ENCODE measurements around the gene WFS1. TPM values are rescaled to one million over a fixed set of nuclear protein-coding genes. Genes with fewer than 3 reads are reported as not detected.

WFS1 gene
- polyA plus RNA-seq, 1 of the 3 experiments (the other 2 are of a cell fraction): 18.7 TPM

DNA sequence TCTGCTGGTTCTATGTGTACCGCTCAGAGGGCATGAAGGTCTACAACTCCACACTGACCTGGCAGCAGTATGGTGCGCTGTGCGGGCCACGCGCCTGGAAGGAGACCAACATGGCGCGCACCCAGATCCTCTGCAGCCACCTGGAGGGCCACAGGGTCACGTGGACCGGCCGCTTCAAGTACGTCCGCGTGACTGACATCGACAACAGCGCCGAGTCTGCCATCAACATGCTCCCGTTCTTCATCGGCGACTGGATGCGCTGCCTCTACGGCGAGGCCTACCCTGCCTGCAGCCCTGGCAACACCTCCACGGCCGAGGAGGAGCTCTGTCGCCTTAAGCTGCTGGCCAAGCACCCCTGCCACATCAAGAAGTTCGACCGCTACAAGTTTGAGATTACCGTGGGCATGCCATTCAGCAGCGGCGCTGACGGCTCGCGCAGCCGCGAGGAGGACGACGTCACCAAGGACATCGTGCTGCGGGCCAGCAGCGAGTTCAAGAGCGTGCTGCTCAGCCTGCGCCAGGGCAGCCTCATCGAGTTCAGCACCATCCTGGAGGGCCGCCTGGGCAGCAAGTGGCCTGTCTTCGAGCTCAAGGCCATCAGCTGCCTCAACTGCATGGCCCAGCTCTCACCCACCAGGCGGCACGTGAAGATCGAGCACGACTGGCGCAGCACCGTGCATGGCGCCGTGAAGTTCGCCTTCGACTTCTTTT is 32.2 kb downstream of the WFS1 start:
- no peaks in the 10 kb centered on the region for H3K9me2 ChIP-seq
- 98% methylated on average over 30 of the region's 55 CpGs for WGBS (ENCODE audit: low lambda C conversion rate)
- no peak overlapping the region for H2AFZ ChIP-seq (ENCODE audit: low read depth)
- H3K27me3 ChIP-seq (ENCODE audit: insufficient read depth): no peaks in the 10 kb centered on the region
- H3K9me3 ChIP-seq: no peaks in the 10 kb centered on the region
- H3K4me2 ChIP-seq: no peak overlapping the region
- no peak overlapping the region for H3K4me3 ChIP-seq (ENCODE audit: low read depth in 2 of 2, low read length in 1 of 2)
- TF ChIP-seq MEF2A (IDR thresholded peaks at IDR 0.05; ENCODE audit: borderline replicate concordance, low read depth) (no peak), GABPA (IDR thresholded peaks at IDR 0.05; ENCODE audit: low read depth) (no peak), EZH2phosphoT487 (IDR thresholded peaks at IDR 0.05; ENCODE audit: borderline replicate concordance, low read depth) (no peak), EP300 (IDR thresholded peaks at IDR 0.05; ENCODE audit: borderline replicate concordance in 1 of 2, low read depth in 1 of 2, low read length in 1 of 2) (no peak)
- TF ChIP-seq, protein P1, sequence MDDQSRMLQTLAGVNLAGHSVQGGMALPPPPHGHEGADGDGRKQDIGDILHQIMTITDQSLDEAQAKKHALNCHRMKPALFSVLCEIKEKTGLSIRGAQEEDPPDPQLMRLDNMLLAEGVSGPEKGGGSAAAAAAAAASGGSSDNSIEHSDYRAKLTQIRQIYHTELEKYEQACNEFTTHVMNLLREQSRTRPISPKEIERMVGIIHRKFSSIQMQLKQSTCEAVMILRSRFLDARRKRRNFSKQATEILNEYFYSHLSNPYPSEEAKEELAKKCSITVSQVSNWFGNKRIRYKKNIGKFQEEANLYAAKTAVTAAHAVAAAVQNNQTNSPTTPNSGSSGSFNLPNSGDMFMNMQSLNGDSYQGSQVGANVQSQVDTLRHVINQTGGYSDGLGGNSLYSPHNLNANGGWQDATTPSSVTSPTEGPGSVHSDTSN (IDR thresholded peaks at IDR 0.05): no peak
- ChIA-PET POLR2A (no interaction called here), CTCF (interaction anchor here (1.2 to 2.3 kb wide), 3 partner anchors 26 to 51 kb away, joined by 4 to 12 read pairs (median 4); no protein-coding TSS in a partner anchor)
- no peaks in the 10 kb centered on the region for H3K79me2 ChIP-seq (ENCODE audit: insufficient read depth)
- H4K20me1 ChIP-seq (ENCODE audit: insufficient read depth): no peaks in the 10 kb centered on the region
- H3F3A ChIP-seq (replicated peaks; ENCODE audit: insufficient read depth): no peaks in the 10 kb centered on the region
- H3K9ac ChIP-seq: no peak overlapping the region
- peaks cover 0 to 22% of the 10 kb centered on the region in 2 experiments for H3K36me3 ChIP-seq (replicated peaks in 1 of 2; ENCODE audit: control insufficient read depth in 1 of 2, insufficient read depth in 2 of 2, low read length in 1 of 2)
- no peak overlapping the region for H3K27ac ChIP-seq (ENCODE audit: low read depth in 2 of 2, low read length in 1 of 2)
- no peak for DNase-seq
- no peaks in the 10 kb centered on the region for H3K4me1 ChIP-seq (ENCODE audit: control insufficient read depth in 1 of 2, insufficient read depth in 2 of 2, low read depth in 1 of 2, low read length in 1 of 2)

DNA sequence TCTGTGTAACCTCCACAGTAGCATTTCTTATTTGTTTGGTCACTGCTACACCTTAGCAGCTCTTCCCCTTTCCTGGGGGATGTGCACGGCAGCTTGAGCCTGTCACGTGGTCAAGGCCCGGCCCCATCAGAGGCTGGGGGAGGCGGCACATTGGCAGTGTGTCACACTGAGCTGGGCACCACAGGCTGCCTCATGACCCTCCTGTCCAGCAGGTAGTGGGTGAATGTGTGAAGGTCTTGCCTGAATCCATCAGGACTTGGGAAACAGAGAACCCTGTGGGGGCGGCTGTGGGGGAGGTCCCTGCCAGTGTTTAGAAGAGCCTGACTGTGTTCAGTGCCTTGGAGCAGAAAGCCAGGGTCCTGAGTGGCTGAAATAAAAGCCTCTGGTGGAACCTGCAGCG is 33.2 kb downstream of the WFS1 start:
- H3K4me3 ChIP-seq (ENCODE audit: low read depth in 2 of 2, low read length in 1 of 2): no peak overlapping the region
- DNase-seq: no peak
- H2AFZ ChIP-seq (ENCODE audit: low read depth): no peak overlapping the region
- ChIA-PET POLR2A (no interaction called here), CTCF (interaction anchor here (2.3 kb wide), 1 partner anchor 52 kb away, joined by 12 read pairs; no protein-coding TSS in a partner anchor)
- peaks cover 0 to 22% of the 10 kb centered on the region in 2 experiments for H3K36me3 ChIP-seq (replicated peaks in 1 of 2; ENCODE audit: control insufficient read depth in 1 of 2, insufficient read depth in 2 of 2, low read length in 1 of 2)
- H3K27ac ChIP-seq (ENCODE audit: low read depth in 2 of 2, low read length in 1 of 2): no peak overlapping the region
- WGBS (ENCODE audit: low lambda C conversion rate): 81% methylated on average over 5 of the region's 6 CpGs
- TF ChIP-seq MEF2A (IDR thresholded peaks at IDR 0.05; ENCODE audit: borderline replicate concordance, low read depth): no peak
- TF ChIP-seq MXI1 (IDR thresholded peaks at IDR 0.05; ENCODE audit: low read depth, low read length): no peak
- TF ChIP-seq RXRA (IDR thresholded peaks at IDR 0.05; ENCODE audit: borderline replicate concordance, low read depth): no peak
- TF ChIP-seq FOSL2 (IDR thresholded peaks at IDR 0.05; ENCODE audit: borderline replicate concordance, low read depth): no peak
- no peak for TF ChIP-seq GATA2 (CRISPR knock-in tag; IDR thresholded peaks at IDR 0.05)
- TF ChIP-seq, protein P2, sequence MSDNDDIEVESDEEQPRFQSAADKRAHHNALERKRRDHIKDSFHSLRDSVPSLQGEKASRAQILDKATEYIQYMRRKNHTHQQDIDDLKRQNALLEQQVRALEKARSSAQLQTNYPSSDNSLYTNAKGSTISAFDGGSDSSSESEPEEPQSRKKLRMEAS (IDR thresholded peaks at IDR 0.05; ENCODE audit: low read depth): no peak
- no peak for TF ChIP-seq YY1 (IDR thresholded peaks at IDR 0.05; ENCODE audit: low read depth)
- no peak for TF ChIP-seq SIN3A (IDR thresholded peaks at IDR 0.05; ENCODE audit: borderline replicate concordance, low read depth, low read length)
- no peak for TF ChIP-seq SMC3 (IDR thresholded peaks at IDR 0.05; ENCODE audit: low read depth, low read length)
- no peak for TF ChIP-seq FOXJ3 (CRISPR knock-in tag; IDR thresholded peaks at IDR 0.05)
- TF ChIP-seq, protein P3, sequence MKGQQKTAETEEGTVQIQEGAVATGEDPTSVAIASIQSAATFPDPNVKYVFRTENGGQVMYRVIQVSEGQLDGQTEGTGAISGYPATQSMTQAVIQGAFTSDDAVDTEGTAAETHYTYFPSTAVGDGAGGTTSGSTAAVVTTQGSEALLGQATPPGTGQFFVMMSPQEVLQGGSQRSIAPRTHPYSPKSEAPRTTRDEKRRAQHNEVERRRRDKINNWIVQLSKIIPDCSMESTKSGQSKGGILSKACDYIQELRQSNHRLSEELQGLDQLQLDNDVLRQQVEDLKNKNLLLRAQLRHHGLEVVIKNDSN (IDR thresholded peaks at IDR 0.05; ENCODE audit: borderline replicate concordance, low read depth): no peak
- H3K27me3 ChIP-seq (ENCODE audit: insufficient read depth): no peaks in the 10 kb centered on the region
- no peaks in the 10 kb centered on the region for H3K9me3 ChIP-seq
- no peaks in the 10 kb centered on the region for H3K4me1 ChIP-seq (ENCODE audit: control insufficient read depth in 1 of 2, insufficient read depth in 2 of 2, low read depth in 1 of 2, low read length in 1 of 2)
- no peaks in the 10 kb centered on the region for H3K79me2 ChIP-seq (ENCODE audit: insufficient read depth)
- H3F3A ChIP-seq (replicated peaks; ENCODE audit: insufficient read depth): no peaks in the 10 kb centered on the region
- no peaks in the 10 kb centered on the region for H3K9me2 ChIP-seq
- H3K9ac ChIP-seq: no peak overlapping the region
- H4K20me1 ChIP-seq (ENCODE audit: insufficient read depth): no peaks in the 10 kb centered on the region
- H3K4me2 ChIP-seq: no peak overlapping the region
